Ovary (tissue), 9 donors: ENCODE results near the gene PPP1R1C. TPM values are rescaled to one million over a fixed set of nuclear protein-coding genes. Genes with fewer than 3 reads are reported as not detected.
A peak's percentile ranks its signal among the peaks of the same experiment; 100 is the strongest.

Experiments used
- DNase-seq, 5 donors: peaks; one replicate each; pipeline ENCODE4 v3.0.0-alpha.2; 2019 to 2020
- H3K27ac ChIP-seq, 2 donors: fragments of 200-600 bp; one replicate each; pipeline versions ENCODE4 v1.5.1 to v1.8.0; 2019 to 2022
- H3K27me3 ChIP-seq: fragments of 200-600 bp; one replicate; pipeline ENCODE4 v1.8.0; 2022
- H3K36me3 ChIP-seq: fragments of 200-600 bp; sonication (generic); one replicate; pipeline ENCODE4 v1.5.1; 2019
- H3K4me1 ChIP-seq: one replicate; pipeline ENCODE4 v1.8.1; 2013; ENCODE audit warnings: mild to moderate bottlenecking, moderate library complexity; ENCODE audit not compliant: insufficient read depth
- H3K4me3 ChIP-seq: fragments of 200-600 bp; sonication (generic); one replicate; pipeline ENCODE4 v1.5.1; 2017
- H3K9me3 ChIP-seq, 2 donors: fragments of 200-600 bp in 1 of 2; sonication (generic) in 1 of 2; one replicate each; pipeline versions ENCODE4 v1.5.1 to v1.8.1; 2013 to 2019; ENCODE audit warnings: mild to moderate bottlenecking in 1 of 2, moderate library complexity in 1 of 2
- CTCF ChIP-seq, 3 donors: fragments of 450-650 bp in 2 of 3; fragments of 200-600 bp in 1 of 3; IDR thresholded peaks; one replicate each; pipeline versions ENCODE4 v1.5.1 to v1.8.0; 2016 to 2022; ENCODE audit warnings: antibody characterized with exemption in 3 of 3, mild to moderate bottlenecking in 1 of 3
- EP300 ChIP-seq: sonication (generic); formaldehyde crosslinking; IDR thresholded peaks from one replicate; pipeline ENCODE4 v1.6.1; 2017; ENCODE audit warnings: antibody characterized with exemption
- POLR2A ChIP-seq: fragments of 450-650 bp; IDR thresholded peaks from one replicate; pipeline ENCODE4 v1.6.1; 2017; ENCODE audit warnings: antibody characterized with exemption, mild to moderate bottlenecking, moderate library complexity
- WGBS, 3 donors: extraction: QIAGEN DNeasy Blood & Tissue Kit in 1 of 3; methylation state at CpG; one replicate each; pipeline versions ENCODE4 v1.1.5 to v1.1.7; 2013 to 2017; 5-methylcytosine and 5-hydroxymethylcytosine counted together
- intact Hi-C, 4 donors: fragments of 100-400 bp; cut with DNase I; formaldehyde crosslinking; loops; one replicate each; pipeline versions ENCODE4 v1.11.0 to v1.15.1; 2022 to 2023
- polyA plus RNA-seq, 2 donors: library from polyadenylated mRNA; stranded (reverse); fragments of 200-250 nt in 1 of 2; fragments of 350-450 nt in 1 of 2; fragmentation: Illumina TruSeq in 1 of 2; extraction: RNeasy Lipid Tissue Mini Kit (QIAGEN cat#74804) in 1 of 2; gene quantifications; one replicate each; pipeline ENCODE4 v1.2.3, GENCODE V29; 2013 to 2014
- total RNA-seq, 7 donors: library from RNA; depleted of rRNA in 2 of 7; stranded (reverse); fragments of >200 nt in 2 of 7; fragmentation: NEBNext Ultra II Directional in 3 of 7; extraction: Animal tissue kit (Norgen Biotek cat#: 25700) in 3 of 7; gene quantifications; one replicate each; pipeline versions ENCODE4 v1.1.0 to v1.2.4, GENCODE V29; 2016 to 2023
- donor health status: DM: no; HTN: no; CAD: no; lungs with moderate emphysema.
- donor health status: DM: no; HTN: no; CAD: no.
- donor health status: Bipolar disorder and iron deficiency.
- donor health status: DM: yes; HTN: yes; CAD: no.
- donor health status: DM: no; HTN: no; CAD: no.
- donor health status: DM: yes; HTN: yes; CAD: no.

PPP1R1C gene
- total and polyA plus RNA-seq, 9 donors = 0.10 to 1.1 (median 0.76) TPM; not detected in 5

- Histone ChIP-seq H3K27ac (no peak overlapping the region), H3K9me3 (no peaks in the 10 kb centered on the region), H3K4me1 (peaks cover under 1% of the 10 kb centered on the region), H3K27me3 (no peaks in the 10 kb centered on the region), H3K4me3 (no peak overlapping the region), H3K36me3 (no peaks in the 10 kb centered on the region)
- intact Hi-C loops = no loop called here
- DNase-seq = no peak
- TF ChIP-seq CTCF (IDR thresholded peaks at IDR 0.05) = no peak
- no peak for TF ChIP-seq EP300
- TF ChIP-seq POLR2A = no peak
Measured at GRCh38 chr2:181949047-181949446, 36.6 kb upstream of the PPP1R1C start.

- no peaks in the 10 kb centered on the region for H3K36me3 ChIP-seq
- intact Hi-C loops = loop anchor here in 2 of 4 donors (10.0 kb wide), 1 partner anchor 208 kb away; no protein-coding TSS in a partner anchor
- H3K4me3 ChIP-seq = no peak overlapping the region
- 82 to 98% (median 82%) methylated on average over 1 of the region's 1 CpG for WGBS, 3 donors
- H3K9me3 ChIP-seq = no peaks in the 10 kb centered on the region
- no peak for TF ChIP-seq EP300
- TF ChIP-seq POLR2A = no peak
- TF ChIP-seq CTCF (IDR thresholded peaks at IDR 0.05) = no peak
- H3K27me3 ChIP-seq = no peaks in the 10 kb centered on the region
- H3K27ac ChIP-seq = no peak overlapping the region
- DNase-seq = no peak
- H3K4me1 ChIP-seq = peaks cover 1% of the 10 kb centered on the region
Measured at GRCh38 chr2:181952404-181953226, 33.0 kb upstream of the PPP1R1C start.

DNA sequence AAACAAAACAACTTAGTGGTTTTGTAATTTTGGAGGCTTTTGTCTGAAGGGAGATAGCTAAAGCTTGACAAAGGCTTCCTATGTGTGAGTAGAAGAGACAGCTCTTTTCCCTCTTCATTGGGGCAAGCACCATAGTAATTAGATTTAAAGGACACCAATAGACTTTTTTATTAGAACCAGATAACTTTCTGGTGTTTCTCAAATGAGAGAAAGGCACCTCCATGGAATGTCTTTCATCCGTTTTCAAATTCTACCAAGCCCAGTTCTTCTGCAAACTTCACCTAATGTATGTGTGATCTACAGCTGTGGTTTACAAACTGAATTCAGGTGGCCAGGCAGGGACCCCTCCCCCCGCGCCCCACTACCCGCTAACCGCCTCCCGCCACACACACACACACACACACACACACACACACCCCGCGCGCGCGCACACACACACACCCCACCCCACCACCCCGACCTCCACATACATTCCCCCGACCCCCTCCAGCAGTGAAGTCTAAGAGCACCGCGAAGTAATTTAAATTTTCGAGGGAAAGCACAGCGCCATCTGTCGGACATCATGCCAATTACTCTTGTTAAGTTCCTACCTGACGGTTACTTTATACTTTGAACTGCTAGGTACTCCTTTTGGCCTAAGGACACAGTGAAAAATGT lies 31.6 kb upstream of the PPP1R1C start:
- H3K4me1 ChIP-seq = peaks cover 1% of the 10 kb centered on the region
- 4 to 5% (median 5%) methylated on average over 19 of the region's 19 CpGs for WGBS, 3 donors
- TF ChIP-seq POLR2A = no peak
- peak in 2 of 3 donors; percentile 21 to 25 for TF ChIP-seq CTCF (IDR thresholded peaks at IDR 0.05)
- intact Hi-C loops = loop anchor here in 2 of 4 donors (10.0 kb wide), 1 partner anchor 209 kb away; no protein-coding TSS in a partner anchor
- no peaks in the 10 kb centered on the region for H3K36me3 ChIP-seq
- no peak overlapping the region for H3K4me3 ChIP-seq
- no peaks in the 10 kb centered on the region for H3K9me3 ChIP-seq
- no peaks in the 10 kb centered on the region for H3K27me3 ChIP-seq
- DNase-seq = peak; percentile 16 to 51 (median 35)
- no peak overlapping the region for H3K27ac ChIP-seq

DNA sequence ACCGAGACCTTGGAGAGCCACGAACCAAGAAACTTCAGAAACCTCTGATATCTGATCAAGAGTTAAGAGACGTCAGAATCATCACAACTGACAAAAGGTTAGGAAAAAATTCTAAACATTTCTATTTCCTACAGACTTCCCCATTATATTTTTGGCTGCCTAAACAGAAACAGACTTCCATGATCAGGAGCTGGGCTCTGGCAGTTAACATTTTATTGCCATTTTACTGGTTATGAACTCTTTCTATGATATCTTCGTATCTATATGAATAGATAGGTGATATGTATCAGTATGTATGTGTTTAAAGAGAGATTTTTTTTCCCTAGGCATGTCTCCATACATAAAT lies 31.1 kb upstream of the PPP1R1C start:
- no peak overlapping the region for H3K4me3 ChIP-seq
- intact Hi-C loops = loop anchor here in 2 of 4 donors (10.0 kb wide), 1 partner anchor 210 kb away; no protein-coding TSS in a partner anchor
- no peak for TF ChIP-seq EP300
- no peak for TF ChIP-seq CTCF (IDR thresholded peaks at IDR 0.05)
- TF ChIP-seq POLR2A = no peak

More for the DNA sequence above, 31.1 kb upstream of the PPP1R1C start:
- no peak for DNase-seq
- Histone ChIP-seq H3K27ac (no peak overlapping the region), H3K9me3 (no peaks in the 10 kb centered on the region), H3K27me3 (no peaks in the 10 kb centered on the region), H3K36me3 (no peaks in the 10 kb centered on the region), H3K4me1 (peaks cover 1% of the 10 kb centered on the region)
- 19 to 29% (median 22%) methylated on average over 4 of the region's 4 CpGs for WGBS, 3 donors
